ENCODE data around the gene COA3.

COA3 gene

DNA sequence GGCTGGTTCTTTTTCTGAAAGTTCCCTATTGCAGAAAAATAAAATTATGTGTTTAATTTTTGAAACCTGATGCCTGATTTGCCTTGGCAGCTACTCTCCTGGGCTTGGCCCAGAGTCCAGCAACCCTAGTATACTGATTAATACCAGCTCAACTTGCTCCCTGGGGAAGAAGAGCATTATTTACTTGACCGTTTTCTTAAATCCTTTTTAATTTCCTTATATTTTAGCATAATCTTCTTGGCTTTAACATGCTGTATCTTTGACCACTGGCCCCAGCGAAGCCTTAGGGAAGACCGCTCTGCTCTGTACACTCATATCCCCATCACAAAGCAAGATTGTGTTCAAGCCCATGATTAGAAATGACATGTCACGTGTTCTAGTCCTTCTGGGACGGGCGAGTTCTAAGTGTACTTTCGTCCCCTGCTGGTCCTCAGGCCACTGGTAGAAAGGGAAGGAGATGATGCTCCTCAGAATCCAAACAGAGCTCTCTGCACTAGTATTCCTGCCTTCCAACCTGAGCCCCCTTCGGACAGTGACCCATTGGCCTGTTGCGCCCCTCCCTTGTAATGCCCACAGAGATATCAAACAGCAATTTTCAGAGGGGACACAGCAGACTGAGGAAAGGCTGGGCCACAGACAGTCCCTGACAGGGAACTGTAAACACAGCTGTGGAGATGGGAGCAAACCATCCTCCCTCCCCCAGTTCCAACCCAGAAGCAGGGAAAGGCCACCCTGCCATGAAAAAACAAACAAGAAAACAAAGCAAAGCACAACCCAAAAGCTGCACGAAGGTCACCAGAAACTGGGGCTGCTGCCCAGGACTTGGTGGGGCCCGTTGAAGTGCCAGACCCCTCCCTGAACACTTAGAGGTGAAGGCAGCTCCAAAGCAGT, 49.4 kb downstream of the COA3 start:
- DNase-seq = no peak

DNA sequence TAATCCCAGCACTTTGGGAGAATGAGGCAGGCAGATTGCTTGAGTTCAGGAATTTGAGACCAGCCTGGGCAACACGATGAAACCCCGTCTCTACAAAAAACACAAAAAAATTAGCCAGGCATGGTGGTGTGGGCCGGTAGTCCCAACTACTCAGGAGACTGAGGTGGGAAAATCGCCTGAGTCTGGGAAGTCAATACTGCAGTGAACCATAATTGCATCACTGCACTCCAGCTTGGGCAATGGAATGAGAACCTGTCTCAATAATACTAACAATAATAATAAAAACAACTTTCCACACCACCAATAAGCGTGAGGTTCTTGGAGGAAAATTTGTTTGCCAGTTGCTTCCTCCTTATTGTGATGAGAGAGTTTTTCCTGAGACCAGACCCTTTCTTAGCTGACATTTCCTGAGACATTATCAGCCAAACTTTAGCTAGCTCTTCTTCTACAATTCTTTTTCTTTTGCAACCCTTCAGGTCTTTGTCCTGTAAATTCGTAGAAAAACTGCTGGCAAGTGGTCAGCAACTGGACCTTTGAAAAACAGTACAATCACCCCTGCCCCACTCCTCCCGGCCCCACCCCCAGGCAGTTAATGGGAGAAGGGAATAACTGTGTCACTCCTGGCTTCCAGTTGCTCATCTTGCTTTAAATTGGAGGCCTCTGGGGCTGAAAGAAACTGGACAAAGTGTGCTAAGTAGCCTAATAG, 50.1 kb downstream of the COA3 start:
- no peak for DNase-seq

Data from NCI-H1092 (cell line).